OCI-LY1 (cell line): ENCODE results near the gene SIK3.

Experiments used
- H2AFZ ChIP-seq: fragments of 200-600 bp; sonication (generic), shearing (Covaris generic); 2 replicates; pipeline ENCODE4 v1.6.0; 2014; ENCODE audit warnings: antibody characterized with exemption, mild to moderate bottlenecking, low read length
- H3F3A ChIP-seq: fragments of 200-600 bp; sonication (generic), shearing (Covaris generic); 2 replicates; pipeline ENCODE4 v1.6.0; 2014; ENCODE audit warnings: mild to moderate bottlenecking, antibody characterized with exemption, low read length, moderate library complexity; ENCODE audit not compliant: insufficient read depth
- H3K27ac ChIP-seq: fragments of 200-600 bp; sonication (generic); 2 replicates; pipeline ENCODE4 v1.5.1; 2014; ENCODE audit warnings: low read length, mixed run types, mild to moderate bottlenecking, low read depth; ENCODE audit not compliant: poor library complexity, severe bottlenecking
- H3K27me3 ChIP-seq: fragments of 200-600 bp; sonication (generic); 2 replicates; pipeline ENCODE4 v1.6.0; 2014; ENCODE audit warnings: antibody characterized with exemption, mild to moderate bottlenecking, low read length, moderate library complexity; ENCODE audit not compliant: insufficient read depth
- H3K36me3 ChIP-seq: fragments of 200-600 bp; sonication (generic); 2 replicates; pipeline ENCODE4 v1.6.1; 2014; ENCODE audit warnings: mild to moderate bottlenecking, antibody characterized with exemption, low read length, moderate library complexity, mixed read lengths; ENCODE audit not compliant: insufficient read depth
- H3K4me1 ChIP-seq: fragments of 200-600 bp; sonication (generic); 2 replicates; pipeline ENCODE4 v1.5.1; 2014; ENCODE audit warnings: mild to moderate bottlenecking, low read length, moderate library complexity; ENCODE audit not compliant: insufficient read depth, severe bottlenecking
- H3K4me2 ChIP-seq: fragments of 200-600 bp; sonication (generic), shearing (Covaris generic); 2 replicates; pipeline ENCODE4 v1.6.1; 2014; ENCODE audit warnings: low read length
- H3K4me3 ChIP-seq: fragments of 200-600 bp; sonication (generic); 2 replicates; pipeline ENCODE4 v1.5.1; 2014; ENCODE audit warnings: low read length, low read depth, mild to moderate bottlenecking, mixed read lengths; ENCODE audit not compliant: poor library complexity, severe bottlenecking
- H3K79me2 ChIP-seq: fragments of 200-600 bp; shearing (Covaris generic); 2 replicates; pipeline ENCODE4 v1.6.1; 2016; ENCODE audit warnings: mixed run types, low read length, mixed read lengths; ENCODE audit not compliant: insufficient read depth
- H3K9ac ChIP-seq: fragments of 200-600 bp; sonication (generic), shearing (Covaris generic); 2 replicates; pipeline ENCODE4 v1.6.1; 2014; ENCODE audit warnings: mild to moderate bottlenecking, low read length, mixed read lengths
- H3K9me2 ChIP-seq: fragments of 200-600 bp; sonication (generic), shearing (Covaris generic); 2 replicates; pipeline ENCODE4 v1.6.1; 2014; ENCODE audit warnings: low read depth, mild to moderate bottlenecking, low read length, mixed read lengths
- H3K9me3 ChIP-seq: fragments of 200-600 bp; shearing (Covaris generic); 2 replicates; pipeline ENCODE4 v1.6.1; 2014; ENCODE audit warnings: low read length, mixed read lengths
- H4K20me1 ChIP-seq: fragments of 200-600 bp; sonication (generic), shearing (Covaris generic); 2 replicates; pipeline ENCODE4 v1.6.0; 2016; ENCODE audit warnings: mild to moderate bottlenecking, low read length; ENCODE audit not compliant: insufficient read depth
- CTCF ChIP-seq: fragments of 200-600 bp; sonication (generic), shearing (Covaris generic); IDR thresholded peaks from 2 replicates; pipeline ENCODE4 v1.5.1; 2017; ENCODE audit warnings: mild to moderate bottlenecking, antibody characterized with exemption, low read length, moderate library complexity, mixed read lengths
- EZH2 ChIP-seq: fragments of 200-600 bp; sonication (generic), shearing (Covaris generic); IDR thresholded peaks from 2 replicates; pipeline ENCODE4 v1.8.0; 2017; ENCODE audit warnings: borderline replicate concordance, mixed run types, mild to moderate bottlenecking, antibody characterized with exemption, low read length, moderate library complexity, mixed read lengths

Gene SIK3

GRCh38 chr11:117070016-117070415, 28.2 kb downstream of the SIK3 start:
- no peaks in the 10 kb centered on the region for H3F3A ChIP-seq
- no peak overlapping the region for H3K4me2 ChIP-seq
- no peak overlapping the region for H3K4me3 ChIP-seq
- no peak overlapping the region for H2AFZ ChIP-seq
- H3K9me3 ChIP-seq, result no peaks in the 10 kb centered on the region
- peaks cover 27% of the 10 kb centered on the region for H3K4me1 ChIP-seq
- peaks cover 92% of the 10 kb centered on the region for H3K79me2 ChIP-seq
- no peaks in the 10 kb centered on the region for H3K27me3 ChIP-seq
- H3K36me3 ChIP-seq, result no peaks in the 10 kb centered on the region
- no peaks in the 10 kb centered on the region for H4K20me1 ChIP-seq
- no peak overlapping the region for H3K9ac ChIP-seq
- H3K27ac ChIP-seq, result no peak overlapping the region
- TF ChIP-seq EZH2 (no peak), CTCF (no peak)
- H3K9me2 ChIP-seq, result no peaks in the 10 kb centered on the region

GRCh38 chr11:117068303-117068860, 29.8 kb downstream of the SIK3 start:
- Histone ChIP-seq H3K79me2 (peaks cover 90% of the 10 kb centered on the region), H3K9me2 (no peaks in the 10 kb centered on the region), H3K27me3 (no peaks in the 10 kb centered on the region), H3K4me3 (no peak overlapping the region), H3K9me3 (no peaks in the 10 kb centered on the region), H3K4me2 (no peak overlapping the region), H3K27ac (no peak overlapping the region), H4K20me1 (no peaks in the 10 kb centered on the region), H2AFZ (no peak overlapping the region), H3K4me1 (peaks cover 37% of the 10 kb centered on the region), H3K9ac (no peak overlapping the region), H3F3A (no peaks in the 10 kb centered on the region), H3K36me3 (no peaks in the 10 kb centered on the region)
- TF ChIP-seq EZH2, result no peak
- TF ChIP-seq CTCF, result peak; percentile 45

GRCh38 chr11:117066959-117067358, 31.3 kb downstream of the SIK3 start:
- Histone ChIP-seq H3K79me2 (peaks cover 90% of the 10 kb centered on the region), H4K20me1 (no peaks in the 10 kb centered on the region), H3K4me3 (no peak overlapping the region), H3K27ac (no peak overlapping the region), H3K9me3 (no peaks in the 10 kb centered on the region), H3K36me3 (no peaks in the 10 kb centered on the region), H3K4me1 (peaks cover 46% of the 10 kb centered on the region), H3K9me2 (no peaks in the 10 kb centered on the region), H3F3A (no peaks in the 10 kb centered on the region), H3K9ac (no peak overlapping the region), H3K4me2 (no peak overlapping the region), H2AFZ (no peak overlapping the region), H3K27me3 (no peaks in the 10 kb centered on the region)
- TF ChIP-seq CTCF (no peak), EZH2 (no peak)
